NCI-H1930 (cell line): ENCODE measurements around the gene FAM241A.
"Not testable (repeated sequence)": the region's sequence is repeated elsewhere in the genome, so short reads cannot be mapped to it uniquely, and the experiment has no call there.

ENCODE experiments used
- DNase-seq, 2 experiments: peaks; one replicate each; lab custom pipeline; 2025; lab: John Stamatoyannopoulos, UW

FAM241A gene

DNA sequence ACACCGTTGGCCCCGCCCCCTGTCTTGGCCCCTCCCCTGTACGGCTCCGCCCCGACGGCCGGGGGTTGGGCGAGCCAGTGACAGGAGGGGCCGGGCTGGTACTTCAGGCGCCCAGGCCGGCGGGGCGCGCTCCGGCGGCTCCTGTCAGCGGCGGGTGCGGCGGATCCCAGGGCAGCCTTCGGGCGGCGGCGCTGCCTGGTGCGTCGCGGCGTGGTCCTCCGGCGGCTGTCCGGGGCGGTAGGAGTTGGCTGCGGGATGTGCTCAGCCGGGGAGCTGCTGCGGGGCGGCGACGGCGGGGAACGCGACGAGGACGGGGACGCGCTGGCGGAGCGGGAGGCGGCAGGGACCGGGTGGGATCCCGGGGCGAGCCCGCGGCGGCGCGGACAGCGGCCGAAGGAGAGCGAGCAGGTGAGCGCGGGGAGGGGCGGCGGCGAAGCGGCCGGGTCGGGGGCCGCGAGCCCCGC is at the start of gene FAM241A:
Gene FAM241A, plus strand, starts transcription at position 129 of the 464 bp plus-strand sequence. Its CDS starts 127 bp downstream, at position 256.
- peak; percentile 38 to 71 for DNase-seq

DNA sequence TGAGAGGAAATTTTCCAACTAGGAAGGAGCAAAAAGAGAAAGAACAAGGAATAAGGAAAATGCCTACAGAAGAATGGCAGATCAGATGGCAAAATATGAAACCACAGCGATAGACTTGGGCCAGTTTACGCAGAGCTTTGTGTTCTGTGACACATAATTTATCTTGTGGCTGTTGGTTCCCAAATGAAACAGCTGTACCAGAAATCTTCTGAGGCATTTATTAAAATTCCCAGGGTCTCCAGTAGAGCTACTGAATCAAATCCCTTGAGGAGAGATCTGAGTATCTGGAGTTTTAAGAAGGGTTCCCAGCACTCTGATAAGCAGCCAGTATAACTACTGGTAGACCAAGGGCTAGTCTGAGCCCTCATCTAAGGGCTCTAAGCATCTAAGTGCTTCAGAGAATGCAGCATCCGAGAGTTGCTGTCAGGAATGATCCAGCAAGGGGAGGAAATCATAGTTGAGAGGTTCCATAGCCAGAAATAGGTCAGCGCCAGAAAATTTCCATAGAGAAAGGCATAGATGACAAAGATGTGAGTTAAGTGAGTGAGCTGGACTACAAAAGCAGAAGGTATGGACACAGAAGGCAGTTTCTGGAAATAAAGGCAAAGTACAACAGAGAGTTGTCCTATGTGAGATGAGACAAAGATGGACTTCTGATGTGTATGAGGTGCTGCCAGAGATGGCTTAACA is 46.3 kb upstream of the FAM241A start:
- no peak for DNase-seq

DNA sequence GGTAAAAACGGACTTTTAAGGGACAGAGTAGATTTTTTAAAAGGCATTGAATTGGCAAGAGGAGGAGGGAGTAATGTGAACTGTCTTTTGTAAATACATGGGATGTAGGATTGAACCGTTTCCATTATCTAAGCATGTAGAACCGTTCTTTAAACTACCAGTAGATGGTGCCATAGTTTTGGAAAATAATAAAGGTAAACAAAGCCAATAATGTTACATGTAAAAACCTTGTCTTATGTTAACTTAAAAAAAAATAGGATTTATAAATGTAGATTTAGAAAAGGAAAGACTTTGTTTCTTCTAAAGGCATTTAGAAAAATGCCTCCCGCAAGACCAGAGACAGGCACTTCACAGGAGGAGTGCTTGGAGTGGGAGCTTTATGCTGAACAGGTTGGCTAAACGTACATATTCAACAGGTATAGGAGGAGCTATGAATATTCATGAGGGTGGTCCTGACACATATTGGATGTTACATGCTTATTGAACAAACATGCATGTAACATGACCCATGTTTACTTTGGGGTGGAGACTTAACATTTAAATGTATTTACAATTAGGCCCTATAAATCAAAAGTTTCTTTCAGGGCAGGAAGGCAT is 45.5 kb upstream of the FAM241A start:
- DNase-seq = peak in 1 of 2 experiments; percentile 8

DNA sequence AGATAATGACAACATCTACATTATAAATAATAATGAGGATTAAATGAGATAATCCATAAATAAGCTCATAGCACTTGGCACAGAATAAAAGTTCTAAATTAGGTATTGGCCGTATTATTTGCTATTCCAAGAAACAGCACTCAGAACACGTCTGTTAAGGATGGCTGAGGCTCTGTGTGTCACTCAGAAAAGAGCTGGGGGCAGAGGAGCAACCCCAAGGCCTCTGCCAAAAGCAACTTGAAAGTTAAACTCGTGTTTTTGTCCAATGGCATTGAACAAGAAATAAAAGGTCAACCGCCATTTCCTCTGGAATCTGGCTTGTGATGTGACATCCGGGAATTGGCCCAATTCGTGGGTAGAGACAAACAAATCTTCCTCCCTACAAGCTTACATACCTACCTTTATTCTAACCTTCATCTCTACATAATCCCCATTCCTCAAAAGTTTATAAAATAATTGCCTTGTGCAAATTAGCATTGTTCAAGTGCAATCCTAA is 42.3 kb upstream of the FAM241A start:
- DNase-seq = no peak

DNA sequence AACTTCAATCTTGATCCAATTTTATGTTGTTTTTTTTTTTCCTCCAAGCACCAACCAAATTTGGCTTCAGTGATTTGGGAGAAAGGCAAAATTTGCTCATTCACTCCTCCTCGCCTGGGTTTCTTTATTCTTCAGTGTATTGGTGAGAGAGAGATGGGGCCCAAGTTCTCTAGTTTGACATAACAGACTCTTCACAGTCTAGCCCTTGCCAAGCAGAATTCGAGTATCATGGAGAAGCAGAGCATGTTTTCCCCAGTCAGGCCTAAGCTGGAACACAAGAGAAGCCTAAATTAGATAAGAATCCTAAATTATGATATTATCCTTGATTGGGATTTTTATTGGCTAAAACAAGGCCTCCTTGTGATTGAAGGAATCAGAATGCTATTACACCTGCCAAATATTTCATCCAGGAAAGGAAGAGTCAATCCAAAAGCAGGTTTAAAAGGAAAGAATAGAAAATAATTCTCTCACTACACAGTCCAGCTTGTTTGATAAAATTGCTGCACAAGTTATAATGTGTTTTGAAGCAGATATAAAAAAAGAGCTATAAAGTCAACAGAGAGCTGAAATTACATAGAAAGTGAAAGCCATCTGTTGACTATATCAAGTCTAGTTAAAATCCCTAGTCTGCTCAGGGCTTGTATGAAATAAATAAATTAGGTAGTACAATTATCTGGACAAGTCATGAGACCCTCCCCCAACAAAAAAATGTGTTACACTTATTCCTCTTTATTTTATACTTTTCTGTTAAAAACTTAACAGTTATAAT is 39.9 kb upstream of the FAM241A start:
- DNase-seq = no peak

DNA sequence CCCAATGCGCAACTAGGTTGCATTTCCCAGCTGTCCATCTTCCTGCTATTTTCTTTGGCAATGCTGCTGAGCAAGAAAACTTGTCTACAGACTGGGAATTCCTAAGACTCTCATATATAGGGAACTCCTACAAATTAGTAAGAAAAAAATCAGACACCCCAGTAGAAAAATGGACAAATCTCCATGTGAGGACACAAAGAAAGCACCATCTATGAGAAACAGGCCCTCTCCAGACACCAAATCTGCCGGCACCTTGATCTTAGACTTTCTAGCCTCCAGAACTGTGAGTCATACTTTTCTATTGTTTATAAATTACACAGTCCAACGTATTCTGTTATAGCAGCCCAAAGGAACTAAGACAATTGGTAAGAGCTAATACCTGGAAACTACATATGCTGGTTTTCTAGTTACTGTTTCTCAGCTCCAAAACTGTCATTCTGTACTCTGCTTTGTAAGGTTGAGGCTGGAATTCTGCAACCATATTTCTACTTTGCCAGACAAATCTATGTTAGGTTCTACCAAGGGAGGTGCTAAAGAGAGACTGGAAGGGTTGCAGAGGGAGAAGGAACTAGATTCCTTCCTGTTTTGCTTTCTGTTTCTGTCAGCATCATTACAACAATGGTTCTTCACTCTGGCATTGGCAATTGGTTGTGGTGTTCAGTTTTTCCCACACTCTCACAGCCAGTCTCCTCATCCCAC is 35.7 kb upstream of the FAM241A start:
- DNase-seq = no peak

DNA sequence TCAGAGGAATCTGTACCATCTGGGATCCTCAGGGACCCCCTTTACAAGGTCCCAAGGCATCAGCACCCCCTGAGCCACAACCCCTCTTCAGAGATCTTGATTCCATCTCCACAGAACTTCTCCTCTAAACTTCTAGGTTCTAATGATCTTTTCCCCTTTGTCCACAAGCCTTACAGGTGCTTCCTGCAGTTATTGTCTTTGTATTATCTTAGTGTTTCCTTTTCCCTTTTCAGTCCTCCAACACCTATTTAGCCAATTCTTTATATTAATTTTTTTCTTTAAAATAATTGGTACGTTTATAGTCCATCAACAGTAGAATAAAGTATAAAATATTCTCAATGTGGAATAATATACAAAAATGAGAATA is 35.2 kb upstream of the FAM241A start:
- DNase-seq = no peak

DNA sequence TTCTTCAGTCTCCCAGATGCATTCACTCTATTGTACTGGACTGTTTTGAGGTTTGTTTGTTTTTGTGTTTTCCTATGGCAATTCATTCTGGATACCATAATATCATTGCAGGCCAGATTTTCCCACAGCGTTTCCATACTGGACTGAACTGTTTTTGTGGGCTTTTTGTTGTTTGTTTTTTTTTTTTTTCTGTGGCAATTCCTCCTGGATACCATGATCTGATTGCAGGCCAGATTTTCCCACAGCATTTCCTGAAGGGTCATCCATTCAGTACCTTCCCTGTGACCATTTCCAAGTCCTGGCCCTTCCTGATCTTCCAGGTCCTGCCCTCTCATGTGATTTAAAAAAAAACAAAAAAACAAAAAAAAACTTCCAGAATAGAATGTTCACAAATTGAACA is 33.9 kb upstream of the FAM241A start:
- no peak for DNase-seq

DNA sequence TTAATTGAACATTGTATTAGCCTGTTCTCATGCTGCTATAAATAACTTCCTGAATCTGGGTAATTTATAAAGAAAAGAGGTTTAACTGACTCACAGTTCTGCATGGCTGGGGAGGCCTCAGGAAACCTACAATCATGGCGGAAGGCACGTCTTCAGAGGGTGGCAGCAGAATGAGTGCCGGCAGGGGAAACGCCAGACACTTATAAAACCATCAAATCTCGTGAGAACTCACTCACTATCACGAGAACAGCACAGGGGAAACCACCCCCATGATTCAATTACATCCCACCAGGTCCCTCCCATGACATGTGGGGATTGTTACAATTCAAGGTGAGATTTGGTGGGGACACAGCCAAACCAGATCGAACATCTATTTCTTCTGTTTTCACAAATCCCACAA is 33.2 kb upstream of the FAM241A start:
- not testable (repeated sequence) for DNase-seq

DNA sequence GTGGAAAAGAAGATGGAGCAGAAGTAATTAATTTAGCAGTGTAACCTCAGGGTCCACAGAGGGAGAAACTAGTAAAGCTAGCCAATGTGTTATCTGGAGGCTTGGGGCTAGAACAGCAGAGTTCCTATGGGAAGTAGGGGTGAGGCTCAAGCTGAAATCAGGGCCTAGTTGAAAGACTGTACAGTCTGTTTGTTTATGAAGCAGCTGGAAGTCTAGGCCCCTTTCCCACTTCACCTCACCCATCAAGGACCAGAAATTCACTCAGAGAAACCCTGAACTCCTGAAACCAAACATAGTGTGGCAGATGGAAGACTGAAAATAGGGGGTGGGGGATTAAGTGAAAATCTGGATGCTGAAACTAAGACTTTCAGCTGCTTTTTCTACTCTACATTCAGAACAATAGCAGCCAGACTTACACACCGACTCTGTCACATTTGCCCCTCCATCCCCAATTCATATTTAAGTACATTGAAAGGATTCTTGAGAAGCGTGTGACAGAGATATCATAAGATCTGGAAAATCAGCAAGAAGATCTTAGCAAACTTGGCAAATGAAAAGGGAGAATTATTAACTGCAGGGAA is 32.6 kb upstream of the FAM241A start:
- no peak for DNase-seq

DNA sequence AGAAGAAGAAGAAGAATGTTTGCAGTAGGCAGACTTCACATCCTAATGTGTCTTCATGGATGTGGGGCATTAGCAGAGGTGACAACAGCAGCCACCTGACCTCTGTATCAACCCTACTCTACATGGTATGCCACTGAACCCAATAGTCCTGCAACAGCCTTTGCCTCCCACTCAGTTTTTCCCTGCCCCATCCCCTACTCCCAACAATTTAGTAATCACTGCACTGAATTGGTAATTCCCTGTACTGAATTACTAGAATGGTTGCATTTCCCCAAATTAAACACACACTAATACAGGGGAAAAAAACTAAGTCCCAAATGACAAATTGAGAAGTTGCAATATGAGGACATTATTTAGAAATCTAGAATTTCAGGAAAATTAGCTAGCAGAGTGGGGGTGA is 31.4 kb upstream of the FAM241A start:
- no peak for DNase-seq

DNA sequence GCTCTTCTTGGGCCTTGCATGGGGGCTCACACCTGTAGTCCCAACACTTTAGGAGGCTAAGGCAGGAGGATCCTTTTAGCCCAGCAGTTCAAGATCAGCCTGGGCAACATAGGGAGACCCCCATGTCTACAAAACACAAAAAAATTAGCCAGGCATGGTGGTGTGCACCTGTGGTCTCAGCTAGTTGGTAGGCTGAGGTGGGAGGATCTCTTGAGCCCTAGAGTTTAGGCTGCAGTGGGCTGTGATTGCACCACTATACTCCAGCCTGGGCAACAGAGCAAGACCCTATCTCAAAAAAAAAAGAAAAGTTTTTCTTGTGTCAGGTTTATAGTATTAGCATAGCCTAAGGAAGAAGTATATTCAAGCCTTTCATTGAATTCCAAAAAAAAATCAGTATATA is 30.8 kb upstream of the FAM241A start:
- DNase-seq = no peak

DNA sequence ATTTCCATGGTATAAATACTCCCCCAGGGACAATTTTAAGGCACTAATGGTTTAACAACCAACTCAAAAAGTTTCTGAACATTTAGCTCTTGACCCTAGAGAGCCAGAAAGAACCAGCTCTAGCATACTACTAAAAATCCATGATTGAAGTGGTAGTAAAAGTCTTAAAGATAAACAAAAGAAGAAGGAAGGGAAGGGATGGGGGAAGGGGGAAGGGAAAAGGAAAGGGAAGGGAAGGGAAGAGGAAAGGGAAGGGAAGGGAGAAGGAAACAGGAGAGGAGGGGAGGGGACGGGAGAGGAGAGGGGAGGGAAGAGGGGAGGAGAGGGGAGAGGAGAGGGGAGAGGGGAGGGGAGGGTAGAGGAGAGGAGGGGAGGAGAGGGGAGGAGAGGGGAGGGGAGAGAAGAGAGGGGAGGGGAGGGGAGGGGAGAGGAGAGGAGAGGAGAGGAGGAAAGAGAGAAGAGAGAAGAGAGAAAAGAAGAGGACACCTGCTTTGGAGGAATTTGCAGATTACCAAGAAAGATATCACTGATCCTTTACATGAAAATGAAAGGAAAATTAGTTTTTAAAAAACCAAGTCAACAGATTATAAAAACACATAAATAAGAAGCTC is 26.4 kb upstream of the FAM241A start:
- DNase-seq = no peak

DNA sequence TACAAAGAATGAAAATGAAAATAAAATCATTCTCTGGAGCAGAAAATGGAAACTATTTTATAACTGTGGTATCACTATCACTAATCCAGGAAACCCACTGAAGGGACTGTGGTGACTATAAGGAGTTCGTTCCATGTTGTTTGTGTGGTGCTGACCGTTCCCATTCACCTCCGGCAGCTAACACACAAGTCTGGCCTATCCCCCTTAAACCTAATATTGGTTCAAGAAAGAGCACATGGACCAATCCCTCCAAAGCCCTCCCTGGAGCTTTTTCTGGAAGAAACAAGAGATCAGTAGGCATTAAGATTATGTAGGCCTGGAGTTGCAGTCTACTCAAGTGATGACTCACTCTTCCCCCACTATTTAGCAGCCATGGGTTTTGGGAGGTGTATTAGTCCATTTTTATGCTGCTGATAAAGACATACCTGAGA is 25.9 kb upstream of the FAM241A start:
- DNase-seq = no peak

DNA sequence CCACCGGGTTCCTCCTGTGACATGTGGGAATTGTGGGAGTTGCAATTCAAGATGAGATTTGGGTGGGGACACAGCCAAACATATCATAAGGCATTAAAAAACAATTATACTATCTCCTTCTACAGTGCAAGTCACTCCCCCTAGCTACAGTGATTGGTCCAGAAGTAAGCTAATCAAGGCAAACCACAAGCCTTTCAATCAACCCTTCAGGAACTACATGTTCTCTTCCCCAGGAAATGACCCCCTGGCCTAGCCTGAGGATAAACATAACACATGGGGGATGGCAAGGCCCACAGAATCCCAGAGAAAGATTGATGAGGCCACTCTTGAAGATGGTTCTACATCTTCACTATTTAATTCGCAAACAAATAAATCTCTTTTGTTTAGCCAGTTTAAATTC is 25.2 kb upstream of the FAM241A start:
- no peak for DNase-seq

DNA sequence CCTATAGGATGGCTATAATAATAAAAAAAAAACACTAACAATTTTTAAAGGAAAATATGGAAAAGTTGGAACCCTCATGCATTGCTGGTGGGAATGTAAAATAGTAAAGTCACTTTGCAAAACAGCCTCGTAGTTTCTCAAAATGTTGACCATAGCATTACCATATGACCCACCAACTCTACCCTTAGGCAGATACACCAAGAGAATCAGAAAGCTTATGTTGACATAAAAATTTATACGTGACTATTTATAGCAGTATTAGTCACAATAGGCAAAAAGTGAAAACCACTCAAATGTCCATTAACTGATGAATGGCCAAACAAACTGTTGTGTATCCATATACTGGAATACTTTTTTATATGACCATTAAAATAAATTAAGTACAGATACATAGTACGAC is 19.8 kb upstream of the FAM241A start:
- no peak for DNase-seq

DNA sequence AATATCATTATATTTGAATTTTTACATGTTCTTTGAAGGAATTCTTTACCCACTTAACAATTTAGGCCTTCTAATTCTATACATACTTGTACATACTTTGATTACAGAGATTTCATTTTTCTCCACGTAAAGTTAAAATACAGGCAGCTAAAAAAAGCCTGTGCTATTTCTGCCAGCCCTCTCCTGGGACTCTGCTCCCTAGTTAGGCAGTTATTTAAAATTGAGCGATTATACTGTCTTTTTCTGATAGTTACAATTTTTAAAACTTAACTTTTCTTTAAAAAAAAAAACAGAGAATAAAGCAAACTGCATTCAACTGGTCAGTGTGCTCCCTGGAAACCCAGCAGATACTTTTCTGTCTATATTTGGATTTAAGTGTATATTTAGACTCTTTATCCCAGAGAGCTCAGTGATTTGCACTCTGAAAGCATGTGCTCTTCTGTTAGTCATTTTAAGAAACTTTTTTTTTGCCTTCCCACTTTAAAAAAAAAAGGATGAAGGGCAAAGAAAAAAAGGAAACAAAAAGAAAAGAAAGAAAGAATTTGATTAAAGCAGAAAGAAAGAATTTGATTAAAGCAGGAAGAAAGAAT is 18.1 kb upstream of the FAM241A start:
- DNase-seq = no peak

DNA sequence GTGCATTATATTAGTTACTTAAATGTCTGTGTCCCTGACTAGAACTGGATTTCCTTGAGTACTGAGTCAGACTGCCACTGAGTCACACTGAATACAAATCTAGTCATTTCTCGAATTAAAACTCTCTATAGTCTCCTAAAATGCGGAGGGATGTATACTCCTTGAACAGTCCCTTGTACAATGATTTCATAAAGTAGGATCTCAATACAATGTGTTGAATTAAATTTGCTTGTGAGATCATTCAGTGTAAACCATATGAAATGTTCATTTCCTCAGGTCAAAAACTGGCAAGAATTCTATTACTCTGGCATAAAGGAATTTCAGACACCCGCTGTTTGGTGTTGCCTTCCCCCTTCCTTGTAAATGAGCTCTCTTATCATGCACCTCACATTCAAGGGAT is 17.5 kb upstream of the FAM241A start:
- no peak for DNase-seq

DNA sequence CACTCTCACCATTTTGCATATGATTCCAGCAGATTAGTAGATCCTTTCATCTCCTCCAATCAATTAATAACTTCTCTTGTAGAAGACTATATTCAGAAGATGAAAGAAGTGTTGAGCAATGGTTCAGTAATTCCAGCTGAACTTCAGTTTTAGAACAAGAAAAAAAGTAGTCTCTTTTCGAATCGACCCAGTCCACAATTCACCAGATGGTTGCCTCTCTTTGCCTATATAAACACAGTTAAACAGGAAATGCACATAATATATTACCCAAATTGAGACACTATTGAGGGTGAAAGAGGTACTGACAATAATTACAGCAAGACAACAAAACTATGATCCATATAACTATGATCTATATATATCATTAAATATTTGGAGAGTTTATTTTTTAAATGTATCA is 16.8 kb upstream of the FAM241A start:
- DNase-seq = no peak

DNA sequence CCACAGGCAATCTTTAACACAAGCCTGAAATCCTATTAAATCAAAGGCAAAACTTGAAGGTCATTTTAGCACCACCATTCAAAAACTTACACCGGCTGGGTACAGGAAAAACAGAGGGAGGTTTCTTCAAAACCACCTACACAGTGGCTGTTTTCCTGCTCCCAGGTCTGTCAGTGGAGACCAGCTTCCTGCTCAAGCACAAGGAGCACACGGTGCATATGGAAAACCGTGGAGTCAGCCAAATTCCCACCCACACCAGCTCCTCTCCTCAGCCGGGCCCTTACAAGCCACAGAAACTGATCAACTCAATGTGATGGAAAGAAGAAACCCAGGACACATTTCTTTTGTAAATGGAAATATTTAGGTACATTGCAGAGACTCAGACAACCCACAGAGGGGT is 14.3 kb upstream of the FAM241A start:
- DNase-seq = no peak

DNA sequence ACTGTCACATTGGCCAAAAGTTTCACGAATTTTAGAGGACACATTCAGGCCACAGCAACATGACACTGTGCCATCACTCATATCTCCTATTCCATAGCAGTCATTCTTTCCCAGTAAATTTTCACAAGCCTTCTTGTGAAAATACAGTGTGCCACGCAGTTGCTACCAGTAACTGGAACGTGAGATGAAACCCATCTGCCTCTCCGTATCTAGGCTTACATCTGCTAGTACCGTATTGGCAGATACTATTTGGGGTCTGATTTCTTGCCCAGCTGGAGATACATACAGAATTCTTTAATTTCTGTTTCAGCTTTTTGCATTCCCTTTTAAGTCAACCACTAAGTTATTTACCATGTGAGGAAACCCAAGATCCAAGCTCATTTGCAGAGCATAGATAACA is 8.7 kb upstream of the FAM241A start:
- no peak for DNase-seq
